ENCODE measurements around the gene KCNT2. TPM values are rescaled to one million over a fixed set of nuclear protein-coding genes. Genes with fewer than 3 reads are reported as not detected.

KCNT2 gene
- total RNA-seq, 1 experiment from 2014 or later: 0.41 TPM

- intact Hi-C loops (cut with micrococcal nuclease; ENCODE audit: unreplicated experiment) (no loop called here), in situ Hi-C loops (cut with HindIII; ENCODE audit: low pct_unique_long_range_greater_than_20kb, low sequenced_read_pairs) (no loop called here)
- Histone ChIP-seq H3K27me3 (ENCODE audit: control insufficient read depth, insufficient read depth, low read length) (no peaks in the 10 kb centered on the region), H3K36me3 (ENCODE audit: control insufficient read depth, insufficient read depth, low read length) (no peaks in the 10 kb centered on the region), H3K27ac (ENCODE audit: low read length) (no peak overlapping the region), H3K4me1 (ENCODE audit: control insufficient read depth, insufficient read depth, low read length) (no peaks in the 10 kb centered on the region), H3K4me3 (ENCODE audit: low read depth in 2 of 2, low read length in 2 of 2) (no peak overlapping the region), H3K9me3 (ENCODE audit: control insufficient read depth, insufficient read depth, low read depth, low read length) (no peaks in the 10 kb centered on the region)
- DNase-seq (ENCODE audit: low read depth, low spot score): no peak
- TF ChIP-seq SIN3A (IDR thresholded peaks at IDR 0.05; ENCODE audit: borderline replicate concordance, insufficient read depth, low read depth, low read length) (no peak), POLR2AphosphoS5 (IDR thresholded peaks at IDR 0.05; ENCODE audit: low read depth, low read length) (no peak)
- POLR2A ChIA-PET: no interaction called here
- no TSS peak for BruUV-seq (replicated peaks)
- CTCF ChIA-PET: no interaction called here
- ATAC-seq: no peak
Measured at GRCh38 chr1:196403803-196404690, 204.2 kb downstream of the KCNT2 start.

GRCh38 chr1:196401891-196402290 lies 206.3 kb downstream of the KCNT2 start:
- intact Hi-C loops (cut with micrococcal nuclease; ENCODE audit: unreplicated experiment) (no loop called here), in situ Hi-C loops (cut with HindIII; ENCODE audit: low pct_unique_long_range_greater_than_20kb, low sequenced_read_pairs) (no loop called here)
- ATAC-seq: no peak
- DNase-seq (ENCODE audit: low read depth, low spot score): no peak
- Histone ChIP-seq H3K27me3 (ENCODE audit: control insufficient read depth, insufficient read depth, low read length) (no peaks in the 10 kb centered on the region), H3K27ac (ENCODE audit: low read length) (no peak overlapping the region), H3K36me3 (ENCODE audit: control insufficient read depth, insufficient read depth, low read length) (no peaks in the 10 kb centered on the region), H3K4me1 (ENCODE audit: control insufficient read depth, insufficient read depth, low read length) (no peaks in the 10 kb centered on the region), H3K4me3 (ENCODE audit: low read depth in 2 of 2, low read length in 2 of 2) (no peak overlapping the region), H3K9me3 (ENCODE audit: control insufficient read depth, insufficient read depth, low read depth, low read length) (no peaks in the 10 kb centered on the region)
- ChIA-PET CTCF (no interaction called here), POLR2A (no interaction called here)
- TF ChIP-seq POLR2AphosphoS5 (IDR thresholded peaks at IDR 0.05; ENCODE audit: low read depth, low read length) (no peak), SIN3A (IDR thresholded peaks at IDR 0.05; ENCODE audit: borderline replicate concordance, insufficient read depth, low read depth, low read length) (no peak), TCF7L2 (IDR thresholded peaks at IDR 0.05; ENCODE audit: low read depth, low read length) (no peak), CTCF (IDR thresholded peaks at IDR 0.05) (no peak)
- TF ChIP-seq, protein P1, sequence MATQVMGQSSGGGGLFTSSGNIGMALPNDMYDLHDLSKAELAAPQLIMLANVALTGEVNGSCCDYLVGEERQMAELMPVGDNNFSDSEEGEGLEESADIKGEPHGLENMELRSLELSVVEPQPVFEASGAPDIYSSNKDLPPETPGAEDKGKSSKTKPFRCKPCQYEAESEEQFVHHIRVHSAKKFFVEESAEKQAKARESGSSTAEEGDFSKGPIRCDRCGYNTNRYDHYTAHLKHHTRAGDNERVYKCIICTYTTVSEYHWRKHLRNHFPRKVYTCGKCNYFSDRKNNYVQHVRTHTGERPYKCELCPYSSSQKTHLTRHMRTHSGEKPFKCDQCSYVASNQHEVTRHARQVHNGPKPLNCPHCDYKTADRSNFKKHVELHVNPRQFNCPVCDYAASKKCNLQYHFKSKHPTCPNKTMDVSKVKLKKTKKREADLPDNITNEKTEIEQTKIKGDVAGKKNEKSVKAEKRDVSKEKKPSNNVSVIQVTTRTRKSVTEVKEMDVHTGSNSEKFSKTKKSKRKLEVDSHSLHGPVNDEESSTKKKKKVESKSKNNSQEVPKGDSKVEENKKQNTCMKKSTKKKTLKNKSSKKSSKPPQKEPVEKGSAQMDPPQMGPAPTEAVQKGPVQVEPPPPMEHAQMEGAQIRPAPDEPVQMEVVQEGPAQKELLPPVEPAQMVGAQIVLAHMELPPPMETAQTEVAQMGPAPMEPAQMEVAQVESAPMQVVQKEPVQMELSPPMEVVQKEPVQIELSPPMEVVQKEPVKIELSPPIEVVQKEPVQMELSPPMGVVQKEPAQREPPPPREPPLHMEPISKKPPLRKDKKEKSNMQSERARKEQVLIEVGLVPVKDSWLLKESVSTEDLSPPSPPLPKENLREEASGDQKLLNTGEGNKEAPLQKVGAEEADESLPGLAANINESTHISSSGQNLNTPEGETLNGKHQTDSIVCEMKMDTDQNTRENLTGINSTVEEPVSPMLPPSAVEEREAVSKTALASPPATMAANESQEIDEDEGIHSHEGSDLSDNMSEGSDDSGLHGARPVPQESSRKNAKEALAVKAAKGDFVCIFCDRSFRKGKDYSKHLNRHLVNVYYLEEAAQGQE (IDR thresholded peaks at IDR 0.05; ENCODE audit: insufficient read depth in 1 of 2, low read depth in 2 of 2, low read length in 1 of 2): no peak
- no TSS peak for BruUV-seq (replicated peaks)

DNA sequence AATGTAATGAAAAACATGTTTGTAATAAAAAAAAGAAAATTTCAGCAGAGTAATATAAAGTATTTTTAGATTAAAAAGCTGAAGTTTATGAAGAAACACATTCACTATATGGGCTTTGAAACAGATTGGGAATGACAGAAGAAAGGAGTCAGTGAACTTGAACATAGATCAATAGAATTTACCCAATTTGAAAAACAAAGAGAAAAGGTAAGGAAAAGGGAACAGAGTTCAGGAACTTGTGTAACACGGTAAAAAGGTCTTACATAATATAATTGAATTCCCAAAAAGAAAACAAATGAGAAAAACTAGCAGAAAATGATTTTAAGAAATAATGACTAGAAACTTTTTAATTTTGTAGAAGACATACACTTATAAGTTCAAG lies 206.8 kb downstream of the KCNT2 start:
- intact Hi-C loops (cut with micrococcal nuclease; ENCODE audit: unreplicated experiment): no loop called here
- Histone ChIP-seq H3K27ac (ENCODE audit: low read length) (no peak overlapping the region), H3K9me3 (ENCODE audit: control insufficient read depth, insufficient read depth, low read depth, low read length) (no peaks in the 10 kb centered on the region), H3K36me3 (ENCODE audit: control insufficient read depth, insufficient read depth, low read length) (no peaks in the 10 kb centered on the region), H3K4me3 (ENCODE audit: low read depth in 2 of 2, low read length in 2 of 2) (no peak overlapping the region), H3K4me1 (ENCODE audit: control insufficient read depth, insufficient read depth, low read length) (no peaks in the 10 kb centered on the region), H3K27me3 (ENCODE audit: control insufficient read depth, insufficient read depth, low read length) (no peaks in the 10 kb centered on the region)
- no TSS peak for BruUV-seq (replicated peaks)
- in situ Hi-C loops (cut with HindIII; ENCODE audit: low pct_unique_long_range_greater_than_20kb, low sequenced_read_pairs): no loop called here
- DNase-seq (ENCODE audit: low read depth, low spot score) (no peak), ATAC-seq (no peak)
- TF ChIP-seq POLR2AphosphoS5 (IDR thresholded peaks at IDR 0.05; ENCODE audit: low read depth, low read length) (no peak), SIN3A (IDR thresholded peaks at IDR 0.05; ENCODE audit: borderline replicate concordance, insufficient read depth, low read depth, low read length) (no peak), TCF7L2 (IDR thresholded peaks at IDR 0.05; ENCODE audit: low read depth, low read length) (no peak), CTCF (IDR thresholded peaks at IDR 0.05) (no peak)
- TF ChIP-seq, protein P1 (IDR thresholded peaks at IDR 0.05; ENCODE audit: insufficient read depth in 1 of 2, low read depth in 2 of 2, low read length in 1 of 2): no peak
- CTCF ChIA-PET: interaction anchor here (0.6 kb wide), 1 partner anchor 253 kb away, joined by 3 read pairs; no protein-coding TSS in a partner anchor
- POLR2A ChIA-PET: no interaction called here
